ENCODE measurements around the gene CDH23. TPM values are rescaled to one million over a fixed set of nuclear protein-coding genes. Genes with fewer than 3 reads are reported as not detected.

CDH23 gene
- polyA plus RNA-seq, 3 donors = 0.83 to 1.3 (median 0.96) TPM

- peak; percentile 88 for DNase-seq
These were observed 439.2 kb downstream of the CDH23 start for GRCh38 chr10:71835671-71836595.

GRCh38 chr10:71836596-71836974, 439.9 kb downstream of the CDH23 start:
- DNase-seq = no peak

- no peak for DNase-seq
These were observed 440.5 kb downstream of the CDH23 start for GRCh38 chr10:71837098-71837827.

GRCh38 chr10:71838264-71839211, 441.8 kb downstream of the CDH23 start:
- DNase-seq = no peak

GRCh38 chr10:71840177-71840957, 443.6 kb downstream of the CDH23 start:
- peak; percentile 91 for DNase-seq

- DNase-seq = no peak
These were observed 444.2 kb downstream of the CDH23 start for GRCh38 chr10:71840958-71841335.

- DNase-seq = no peak
These were observed 445.7 kb downstream of the CDH23 start for GRCh38 chr10:71842422-71842821.

GRCh38 chr10:71842856-71843686, 446.4 kb downstream of the CDH23 start:
- DNase-seq = no peak

- DNase-seq = no peak
These were observed 447.4 kb downstream of the CDH23 start for GRCh38 chr10:71844084-71844483.

- no peak for DNase-seq
These were observed 448.0 kb downstream of the CDH23 start for GRCh38 chr10:71844695-71845094.

GRCh38 chr10:71845410-71846405, 449.0 kb downstream of the CDH23 start:
- no peak for DNase-seq

- DNase-seq = no peak
These were observed 450.1 kb downstream of the CDH23 start for GRCh38 chr10:71846816-71847215.

- DNase-seq = no peak
These were observed 450.7 kb downstream of the CDH23 start for GRCh38 chr10:71847418-71847817.

- DNase-seq = no peak
These were observed 451.9 kb downstream of the CDH23 start for GRCh38 chr10:71848325-71849275.

GRCh38 chr10:71849461-71849908, 452.8 kb downstream of the CDH23 start:
- DNase-seq = no peak

GRCh38 chr10:71850021-71850742, 453.5 kb downstream of the CDH23 start:
- no peak for DNase-seq
